GM21717 (cell line): Measurements from ENCODE around the gene ELK3.

Experiments
- ATAC-seq: cut with Tn5 transposase; IDR thresholded peaks from one replicate; pipeline ENCODE4 v1.9.1; 2021; ENCODE audit warnings: mild to moderate bottlenecking, moderate library complexity; ENCODE audit not compliant: unreplicated experiment

Gene ELK3

GRCh38 chr12:96210376-96211055, 16.3 kb downstream of the ELK3 start:
- no peak for ATAC-seq

GRCh38 chr12:96211988-96212387, 17.8 kb downstream of the ELK3 start:
- ATAC-seq, result no peak

GRCh38 chr12:96212456-96213375, 18.5 kb downstream of the ELK3 start:
- ATAC-seq, result no peak

GRCh38 chr12:96213869-96214268, 19.7 kb downstream of the ELK3 start:
- ATAC-seq, result no peak

- ATAC-seq, result no peak
Observed at GRCh38 chr12:96215919-96216273, 21.7 kb downstream of the ELK3 start.

- no peak for ATAC-seq
Observed at GRCh38 chr12:96218989-96219678, 25.0 kb downstream of the ELK3 start.

GRCh38 chr12:96219700-96220206, 25.6 kb downstream of the ELK3 start:
- ATAC-seq, result no peak

- ATAC-seq, result no peak
Observed at GRCh38 chr12:96220902-96221301, 26.7 kb downstream of the ELK3 start.

GRCh38 chr12:96221391-96221790, 27.2 kb downstream of the ELK3 start:
- ATAC-seq, result no peak

GRCh38 chr12:96223411-96224218, 29.4 kb downstream of the ELK3 start:
- ATAC-seq, result no peak

- ATAC-seq, result no peak
Observed at GRCh38 chr12:96224219-96224615, 30.0 kb downstream of the ELK3 start.

GRCh38 chr12:96225044-96225855, 31.1 kb downstream of the ELK3 start:
- no peak for ATAC-seq

- no peak for ATAC-seq
Observed at GRCh38 chr12:96225994-96226399, 31.8 kb downstream of the ELK3 start.

GRCh38 chr12:96226401-96226800, 32.2 kb downstream of the ELK3 start:
- no peak for ATAC-seq

- ATAC-seq, result no peak
Observed at GRCh38 chr12:96226801-96227348, 32.7 kb downstream of the ELK3 start.

- no peak for ATAC-seq
Observed at GRCh38 chr12:96227365-96228106, 33.4 kb downstream of the ELK3 start.

GRCh38 chr12:96228566-96229248, 34.5 kb downstream of the ELK3 start:
- ATAC-seq, result no peak

- ATAC-seq, result no peak
Observed at GRCh38 chr12:96230646-96231045, 36.5 kb downstream of the ELK3 start.
